ENCODE data around the gene FGF19. TPM values are rescaled to one million over a fixed set of nuclear protein-coding genes. Genes with fewer than 3 reads are reported as not detected.

The FGF19 gene
- total RNA-seq, 1 experiment from 2014 or later, result not detected

DNA sequence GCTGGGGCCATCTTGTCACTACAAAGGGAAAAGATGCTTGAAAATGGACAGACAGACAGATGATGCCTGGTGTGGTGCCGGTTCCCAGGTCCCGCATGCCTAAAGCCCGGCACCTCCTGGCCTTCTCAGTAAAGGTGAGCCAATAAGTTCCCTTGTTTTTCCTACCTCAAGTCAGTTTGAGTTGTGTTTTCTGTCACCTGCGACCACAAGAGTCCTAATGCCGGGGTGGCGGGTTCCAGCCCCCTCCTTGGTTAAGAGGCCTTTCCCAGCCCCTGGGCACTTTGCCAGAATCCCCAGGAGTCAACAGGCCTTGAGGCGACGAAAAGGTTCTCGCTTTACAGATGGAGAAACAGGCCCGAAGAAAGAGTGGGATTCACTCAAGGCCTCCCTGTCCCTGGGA is 9.0 kb downstream of the FGF19 start:
- no peaks in the 10 kb centered on the region for H3F3A ChIP-seq (ENCODE audit: low read length, unreplicated experiment)
- H3K9ac ChIP-seq (ENCODE audit: low read length), result no peak overlapping the region
- CTCF ChIA-PET, result no interaction called here
- H3K9me2 ChIP-seq (replicated peaks; ENCODE audit: low read length), result no peaks in the 10 kb centered on the region
- intact Hi-C loops (cut with micrococcal nuclease), result no loop called here
- H3K4me3 ChIP-seq (ENCODE audit: low read length), result no peak overlapping the region
- peaks cover 11% of the 10 kb centered on the region; the same call in 1 of the 2 replicates for H3K4me1 ChIP-seq (ENCODE audit: insufficient read depth, low read length)
- H3K36me3 ChIP-seq (ENCODE audit: low read depth, low read length), result no peaks in the 10 kb centered on the region
- H3K9me3 ChIP-seq (ENCODE audit: low read length), result no peaks in the 10 kb centered on the region
- DNase-seq (no peak), ATAC-seq (no peak)
- POLR2A ChIA-PET (ENCODE audit: unreplicated experiment), result no interaction called here
- no peak overlapping the region for H2AFZ ChIP-seq (ENCODE audit: low read length)
- no peaks in the 10 kb centered on the region for H4K20me1 ChIP-seq (ENCODE audit: low read length)
- no TSS peak for BruUV-seq (replicated peaks)
- no peak overlapping the region for H3K4me2 ChIP-seq (ENCODE audit: low read length)
- H3K79me2 ChIP-seq (ENCODE audit: low read length), result no peaks in the 10 kb centered on the region
- no peak overlapping the region for H3K27ac ChIP-seq (ENCODE audit: low read length)
- TF ChIP-seq, protein P1, sequence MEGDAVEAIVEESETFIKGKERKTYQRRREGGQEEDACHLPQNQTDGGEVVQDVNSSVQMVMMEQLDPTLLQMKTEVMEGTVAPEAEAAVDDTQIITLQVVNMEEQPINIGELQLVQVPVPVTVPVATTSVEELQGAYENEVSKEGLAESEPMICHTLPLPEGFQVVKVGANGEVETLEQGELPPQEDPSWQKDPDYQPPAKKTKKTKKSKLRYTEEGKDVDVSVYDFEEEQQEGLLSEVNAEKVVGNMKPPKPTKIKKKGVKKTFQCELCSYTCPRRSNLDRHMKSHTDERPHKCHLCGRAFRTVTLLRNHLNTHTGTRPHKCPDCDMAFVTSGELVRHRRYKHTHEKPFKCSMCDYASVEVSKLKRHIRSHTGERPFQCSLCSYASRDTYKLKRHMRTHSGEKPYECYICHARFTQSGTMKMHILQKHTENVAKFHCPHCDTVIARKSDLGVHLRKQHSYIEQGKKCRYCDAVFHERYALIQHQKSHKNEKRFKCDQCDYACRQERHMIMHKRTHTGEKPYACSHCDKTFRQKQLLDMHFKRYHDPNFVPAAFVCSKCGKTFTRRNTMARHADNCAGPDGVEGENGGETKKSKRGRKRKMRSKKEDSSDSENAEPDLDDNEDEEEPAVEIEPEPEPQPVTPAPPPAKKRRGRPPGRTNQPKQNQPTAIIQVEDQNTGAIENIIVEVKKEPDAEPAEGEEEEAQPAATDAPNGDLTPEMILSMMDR (conservative IDR thresholded peaks at IDR 0.05; ENCODE audit: low read depth, low read length), result no peak
- TF ChIP-seq EZH2 (IDR thresholded peaks at IDR 0.05; ENCODE audit: low read length, unreplicated experiment), result no peak
- no peak for TF ChIP-seq EZH2phosphoT487 (IDR thresholded peaks at IDR 0.05; ENCODE audit: borderline replicate concordance, low read length)
- no peaks in the 10 kb centered on the region for H3K27me3 ChIP-seq (ENCODE audit: low read length)

DNA sequence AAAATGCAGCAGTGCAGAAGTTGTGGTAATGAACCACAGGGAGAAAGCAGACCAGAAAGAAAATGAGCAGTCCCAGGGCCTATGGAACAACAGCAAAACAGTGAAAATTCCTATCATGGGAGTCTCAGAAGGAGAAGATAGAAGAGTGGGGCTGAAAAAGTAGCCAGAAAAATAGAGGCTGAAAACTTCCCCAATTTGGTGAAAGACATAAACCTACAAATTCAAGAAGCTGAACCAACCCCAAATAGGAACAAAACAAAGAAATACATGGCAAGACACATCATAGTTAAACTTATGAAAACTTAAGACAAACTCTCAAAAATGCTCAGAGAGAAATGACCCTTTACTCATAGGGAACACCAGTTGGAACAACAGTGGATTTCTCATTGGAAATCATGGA is 11.4 kb downstream of the FGF19 start:
- Histone ChIP-seq H2AFZ (ENCODE audit: low read length) (no peak overlapping the region), H3K27ac (ENCODE audit: low read length) (no peak overlapping the region), H3K27me3 (ENCODE audit: low read length) (no peaks in the 10 kb centered on the region), H3K4me3 (ENCODE audit: low read length) (no peak overlapping the region), H3K9me3 (ENCODE audit: low read length) (no peaks in the 10 kb centered on the region), H3K4me2 (ENCODE audit: low read length) (no peak overlapping the region), H3K9me2 (replicated peaks; ENCODE audit: low read length) (no peaks in the 10 kb centered on the region), H3K79me2 (ENCODE audit: low read length) (no peaks in the 10 kb centered on the region), H3K4me1 (ENCODE audit: insufficient read depth, low read length) (peaks cover 21% of the 10 kb centered on the region), H3K9ac (ENCODE audit: low read length) (no peak overlapping the region), H3K36me3 (ENCODE audit: low read depth, low read length) (no peaks in the 10 kb centered on the region), H3F3A (ENCODE audit: low read length, unreplicated experiment) (no peaks in the 10 kb centered on the region), H4K20me1 (ENCODE audit: low read length) (no peaks in the 10 kb centered on the region)
- ATAC-seq (no peak), DNase-seq (no peak)
- CTCF ChIA-PET, result no interaction called here
- POLR2A ChIA-PET (ENCODE audit: unreplicated experiment), result no interaction called here
- no TSS peak for BruUV-seq (replicated peaks)
- intact Hi-C loops (cut with micrococcal nuclease), result no loop called here
- TF ChIP-seq EZH2phosphoT487 (IDR thresholded peaks at IDR 0.05; ENCODE audit: borderline replicate concordance, low read length) (no peak), EZH2 (IDR thresholded peaks at IDR 0.05; ENCODE audit: low read length, unreplicated experiment) (no peak)
- TF ChIP-seq, protein P1 (conservative IDR thresholded peaks at IDR 0.05; ENCODE audit: low read depth, low read length), result no peak

DNA sequence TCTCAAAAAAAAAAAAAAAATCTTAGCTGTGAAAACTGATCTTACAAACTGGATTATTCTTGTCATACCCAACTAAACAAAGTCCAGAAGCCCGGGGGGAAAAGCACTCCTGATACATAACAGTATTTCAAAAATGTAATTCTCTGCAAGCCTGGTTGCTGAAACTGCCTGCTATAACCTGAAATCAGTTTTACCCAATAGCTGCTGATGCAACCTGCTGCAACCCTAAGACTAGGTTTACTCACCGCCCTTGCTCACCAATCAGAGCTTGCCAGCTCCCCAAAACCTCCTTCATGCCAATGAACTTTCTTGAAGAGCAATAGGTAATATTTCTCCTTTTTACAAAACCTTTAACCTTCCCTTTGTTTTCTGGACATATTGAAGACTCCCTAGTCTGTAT is 12.4 kb downstream of the FGF19 start:
- no peaks in the 10 kb centered on the region for H3K9me3 ChIP-seq (ENCODE audit: low read length)
- no peak for TF ChIP-seq EZH2phosphoT487 (IDR thresholded peaks at IDR 0.05; ENCODE audit: borderline replicate concordance, low read length)
- TF ChIP-seq, protein P1 (conservative IDR thresholded peaks at IDR 0.05; ENCODE audit: low read depth, low read length), result no peak
- no peak for TF ChIP-seq EZH2 (IDR thresholded peaks at IDR 0.05; ENCODE audit: low read length, unreplicated experiment)
- DNase-seq, result no peak
- H3K27me3 ChIP-seq (ENCODE audit: low read length), result no peaks in the 10 kb centered on the region
- no peaks in the 10 kb centered on the region for H3K9me2 ChIP-seq (replicated peaks; ENCODE audit: low read length)
- no peak overlapping the region for H3K27ac ChIP-seq (ENCODE audit: low read length)
- H3K36me3 ChIP-seq (ENCODE audit: low read depth, low read length), result no peaks in the 10 kb centered on the region
- POLR2A ChIA-PET (ENCODE audit: unreplicated experiment), result interaction anchor here (0.6 kb wide), 1 partner anchor 25 kb away, joined by 3 read pairs; no protein-coding TSS in a partner anchor
- H3K4me3 ChIP-seq (ENCODE audit: low read length), result no peak overlapping the region
- peaks cover 14% of the 10 kb centered on the region for H3K4me1 ChIP-seq (ENCODE audit: insufficient read depth, low read length)
- no peak for ATAC-seq
- no peak overlapping the region for H3K4me2 ChIP-seq (ENCODE audit: low read length)
- CTCF ChIA-PET, result no interaction called here
- intact Hi-C loops (cut with micrococcal nuclease), result no loop called here
- no peaks in the 10 kb centered on the region for H3F3A ChIP-seq (ENCODE audit: low read length, unreplicated experiment)
- H4K20me1 ChIP-seq (ENCODE audit: low read length), result no peaks in the 10 kb centered on the region
- BruUV-seq (replicated peaks), result no TSS peak
- no peaks in the 10 kb centered on the region for H3K79me2 ChIP-seq (ENCODE audit: low read length)
- no peak overlapping the region for H3K9ac ChIP-seq (ENCODE audit: low read length)
- H2AFZ ChIP-seq (ENCODE audit: low read length), result no peak overlapping the region
